Measurements from ENCODE around the gene CACNB1. TPM values are rescaled to one million over a fixed set of nuclear protein-coding genes. Genes with fewer than 3 reads are reported as not detected.

Gene CACNB1
- polyA plus RNA-seq, 1 experiment, result 3.2 TPM

DNA sequence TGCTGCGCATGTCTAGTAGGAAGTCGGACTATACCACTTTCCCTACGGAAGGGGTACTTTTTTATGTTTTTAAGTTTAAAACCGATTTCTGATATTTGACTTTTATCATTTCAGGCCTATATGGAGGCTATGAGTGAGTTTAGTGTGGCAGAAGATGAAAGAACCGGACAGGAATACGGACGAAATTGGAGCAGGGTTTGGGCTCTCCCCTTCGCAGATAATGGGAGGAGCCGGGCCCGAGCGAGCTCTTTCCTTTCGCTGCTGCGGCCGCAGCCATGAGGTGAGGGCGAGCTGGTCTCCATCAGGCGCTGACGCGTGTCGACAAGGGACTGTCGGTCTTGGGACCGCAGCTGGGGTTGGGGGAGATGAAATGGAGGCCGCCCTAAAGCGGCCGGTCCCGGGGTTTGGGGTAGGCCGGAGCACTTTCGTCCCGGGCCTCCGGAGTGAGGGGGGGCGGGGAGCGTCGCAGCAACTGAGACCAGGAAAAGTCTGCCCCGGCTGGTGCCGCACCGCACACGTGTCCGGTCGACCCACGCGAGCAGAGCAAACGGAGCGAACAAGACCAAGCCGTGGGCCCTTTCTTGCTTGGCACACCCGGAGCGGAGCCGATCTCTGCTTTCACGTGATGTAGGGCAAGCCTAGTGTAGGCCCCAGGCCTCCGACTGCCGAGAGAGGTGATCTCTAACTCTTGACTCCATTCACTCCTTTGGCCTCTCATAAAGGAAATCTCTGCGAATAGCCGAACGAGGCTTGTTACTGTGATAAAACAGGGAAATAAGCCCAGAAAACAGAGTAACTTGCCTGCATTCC lies 2.8 kb upstream of the CACNB1 start, which contains the start of gene RPL19:
Gene RPL19 (plus strand): TSS at position 214 of the 810 bp plus-strand sequence. CDS start 62 bp downstream, at position 276.
- TF ChIP-seq CTCF (IDR thresholded peaks at IDR 0.05; ENCODE audit: low read depth, low read length), result no peak
- Histone ChIP-seq H3K27me3 (ENCODE audit: control insufficient read depth, insufficient read depth, low read length) (no peaks in the 10 kb centered on the region), H3K4me3 (ENCODE audit: low read depth, low read length) (peak within 1 kb of the TSS; percentile 74), H3K9me3 (ENCODE audit: control insufficient read depth, insufficient read depth, low read length) (no peaks in the 10 kb centered on the region; the same call in 1 of the 2 replicates), H3K27ac (ENCODE audit: low read depth, low read length) (peak within 1 kb of the TSS; percentile 89)
- CTCF ChIA-PET, result interaction anchor here (0.9 to 1.9 kb wide), 3 partner anchors 25 to 217 kb away, joined by 4 to 9 read pairs (median 6); no protein-coding TSS in a partner anchor
- DNase-seq (ENCODE audit: low read depth, low spot score), result no peak
- POLR2A ChIA-PET, result interaction anchor here (0.5 to 1.5 kb wide), 31 partner anchors 9 to 1826 kb away, joined by 3 to 17 read pairs (median 5); partner anchors contain the start of genes FBXO47, LASP1, RPL23 and STAC2

DNA sequence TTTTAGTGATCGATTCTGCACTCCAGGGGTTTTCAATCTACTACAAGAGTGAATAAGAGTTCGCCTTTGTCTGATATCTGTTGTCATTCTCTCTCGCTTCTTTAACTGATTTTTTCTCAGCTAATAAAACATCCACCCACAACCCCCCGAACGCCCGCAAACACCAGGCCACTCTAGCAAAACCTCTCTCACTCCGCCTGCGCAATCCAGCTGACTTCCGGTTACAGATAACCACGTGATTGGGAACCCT lies 2.3 kb upstream of the CACNB1 start:
- H3K27ac ChIP-seq (ENCODE audit: low read depth, low read length), result peak overlapping the region; percentile 89
- no peaks in the 10 kb centered on the region; the same call in 1 of the 2 replicates for H3K9me3 ChIP-seq (ENCODE audit: control insufficient read depth, insufficient read depth, low read length)
- CTCF ChIA-PET, result interaction anchor here (0.9 to 1.9 kb wide), 3 partner anchors 25 to 216 kb away, joined by 4 to 9 read pairs (median 6); no protein-coding TSS in a partner anchor
- TF ChIP-seq CTCF (IDR thresholded peaks at IDR 0.05; ENCODE audit: low read depth, low read length), result no peak
- peak overlapping the region; percentile 43 for H3K4me3 ChIP-seq (ENCODE audit: low read depth, low read length)
- no peaks in the 10 kb centered on the region for H3K27me3 ChIP-seq (ENCODE audit: control insufficient read depth, insufficient read depth, low read length)
- peak; percentile 90 for DNase-seq (ENCODE audit: low read depth, low spot score)
- POLR2A ChIA-PET, result interaction anchor here (0.5 to 1.5 kb wide), 30 partner anchors 8 to 1827 kb away, joined by 3 to 17 read pairs (median 5); partner anchors contain the start of genes FBXO47, LASP1, RPL23 and STAC2

GRCh38 chr17:39198186-39198566 lies 707 bp upstream of the CACNB1 start:
- no peak for TF ChIP-seq CTCF (IDR thresholded peaks at IDR 0.05; ENCODE audit: low read depth, low read length)
- H3K4me3 ChIP-seq (ENCODE audit: low read depth, low read length), result peak overlapping the region; percentile 80
- no peaks in the 10 kb centered on the region; the same call in 1 of the 2 replicates for H3K9me3 ChIP-seq (ENCODE audit: control insufficient read depth, insufficient read depth, low read length)
- ChIA-PET CTCF (no interaction called here), POLR2A (no interaction called here)
- DNase-seq (ENCODE audit: low read depth, low spot score), result no peak
- peak overlapping the region; percentile 52 for H3K27ac ChIP-seq (ENCODE audit: low read depth, low read length)
- no peaks in the 10 kb centered on the region for H3K27me3 ChIP-seq (ENCODE audit: control insufficient read depth, insufficient read depth, low read length)

DNA sequence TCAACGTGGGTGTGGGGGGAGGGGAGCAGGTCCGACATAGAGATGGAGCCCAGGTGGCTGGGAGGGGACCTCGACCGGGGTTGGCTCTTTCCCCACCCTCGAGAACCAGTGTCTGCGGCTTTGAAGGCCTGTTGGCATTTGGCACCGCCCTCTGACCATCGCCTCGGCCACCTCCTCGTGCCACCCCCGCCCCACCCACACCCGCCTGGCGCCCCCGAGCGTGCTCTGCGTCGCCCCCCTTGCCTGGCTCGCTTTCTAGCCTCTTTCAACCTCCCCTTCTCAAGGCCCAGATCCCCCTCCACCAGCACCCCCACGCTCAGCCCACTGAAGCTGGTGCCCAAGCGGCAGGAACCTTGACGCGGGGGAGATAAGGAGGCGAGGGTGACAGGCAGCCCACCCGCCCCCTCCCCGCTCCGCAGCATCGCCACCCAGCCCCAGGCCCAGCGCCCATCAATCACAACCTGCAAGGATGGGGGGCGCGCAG lies 619 bp downstream of the CACNB1 start:
- no peaks in the 10 kb centered on the region for H3K27me3 ChIP-seq (ENCODE audit: control insufficient read depth, insufficient read depth, low read length)
- peak overlapping the region; percentile 80 for H3K4me3 ChIP-seq (ENCODE audit: low read depth, low read length)
- ChIA-PET POLR2A (interaction anchor here (0.6 kb wide), 1 partner anchor 352 kb away, joined by 3 read pairs; no protein-coding TSS in a partner anchor), CTCF (interaction anchor here (1.3 kb wide), 1 partner anchor 22 kb away, joined by 3 read pairs; no protein-coding TSS in a partner anchor)
- no peak overlapping the region for H3K27ac ChIP-seq (ENCODE audit: low read depth, low read length)
- H3K9me3 ChIP-seq (ENCODE audit: control insufficient read depth, insufficient read depth, low read length), result no peaks in the 10 kb centered on the region; the same call in 1 of the 2 replicates
- no peak for TF ChIP-seq CTCF (IDR thresholded peaks at IDR 0.05; ENCODE audit: low read depth, low read length)
- no peak for DNase-seq (ENCODE audit: low read depth, low spot score)
